Loucy (cell line): ENCODE results near the gene PTTG1IP.

Experiments used
- CTCF ChIP-seq: fragments of 200-600 bp; sonication (generic); conservative IDR thresholded peaks from 2 replicates; pipeline ENCODE4 v1.5.1; 2014; ENCODE audit warnings: mild to moderate bottlenecking, antibody characterized with exemption, low read length
- EZH2phosphoT487 ChIP-seq: fragments of 200-600 bp; IDR thresholded peaks from 2 replicates; pipeline ENCODE4 v1.6.1; 2018; ENCODE audit warnings: antibody characterized with exemption, mild to moderate bottlenecking, moderate library complexity, borderline replicate concordance

GRCh38 chr21:44815225-44815624 is 58.3 kb downstream of the PTTG1IP start:
- TF ChIP-seq CTCF (no peak), EZH2phosphoT487 (no peak)
